Measurements from ENCODE around the gene DOCK8.
A peak's percentile ranks its signal among the peaks of the same experiment; 100 is the strongest.
"Not testable (repeated sequence)": the region's sequence is repeated elsewhere in the genome, so short reads cannot be mapped to it uniquely, and the experiment has no call there.

The DOCK8 gene

GRCh38 chr9:211557-211956 is 3.1 kb upstream of the DOCK8 start:
- H3K27me3 ChIP-seq (ENCODE audit: insufficient read depth, low read length), result no peaks in the 10 kb centered on the region
- no peak overlapping the region for H3K27ac ChIP-seq (ENCODE audit: low read depth, low read length, poor library complexity, severe bottlenecking)
- H3K9me3 ChIP-seq (ENCODE audit: low read length), result no peaks in the 10 kb centered on the region
- H3K36me3 ChIP-seq (ENCODE audit: insufficient read depth, low read length), result no peaks in the 10 kb centered on the region
- no peaks in the 10 kb centered on the region for H3F3A ChIP-seq (ENCODE audit: insufficient read depth, low read length)
- H2AFZ ChIP-seq (ENCODE audit: low read length), result no peak overlapping the region
- H3K4me2 ChIP-seq (ENCODE audit: low read length), result no peak overlapping the region
- no peaks in the 10 kb centered on the region for H3K9me2 ChIP-seq (ENCODE audit: low read depth, low read length)
- TF ChIP-seq EZH2 (IDR thresholded peaks at IDR 0.05; ENCODE audit: borderline replicate concordance, low read length) (no peak), CTCF (IDR thresholded peaks at IDR 0.05; ENCODE audit: low read length) (no peak)
- H3K79me2 ChIP-seq (ENCODE audit: insufficient read depth, low read length), result no peaks in the 10 kb centered on the region
- H3K9ac ChIP-seq (ENCODE audit: low read length), result no peak overlapping the region
- H3K4me1 ChIP-seq (ENCODE audit: insufficient read depth, low read length, severe bottlenecking), result peaks cover 4% of the 10 kb centered on the region
- H4K20me1 ChIP-seq (ENCODE audit: insufficient read depth, low read length), result no peaks in the 10 kb centered on the region
- no peak overlapping the region for H3K4me3 ChIP-seq (ENCODE audit: low read depth, low read length, poor library complexity, severe bottlenecking)

GRCh38 chr9:212297-212696 is 2.4 kb upstream of the DOCK8 start:
- Histone ChIP-seq H3K4me1 (ENCODE audit: insufficient read depth, low read length, severe bottlenecking) (peaks cover 4% of the 10 kb centered on the region), H2AFZ (ENCODE audit: low read length) (no peak overlapping the region), H3K36me3 (ENCODE audit: insufficient read depth, low read length) (no peaks in the 10 kb centered on the region), H3K4me3 (ENCODE audit: low read depth, low read length, poor library complexity, severe bottlenecking) (no peak overlapping the region), H3K9ac (ENCODE audit: low read length) (no peak overlapping the region), H4K20me1 (ENCODE audit: insufficient read depth, low read length) (no peaks in the 10 kb centered on the region), H3K4me2 (ENCODE audit: low read length) (no peak overlapping the region), H3K79me2 (ENCODE audit: insufficient read depth, low read length) (no peaks in the 10 kb centered on the region), H3F3A (ENCODE audit: insufficient read depth, low read length) (no peaks in the 10 kb centered on the region), H3K9me3 (ENCODE audit: low read length) (no peaks in the 10 kb centered on the region), H3K27ac (ENCODE audit: low read depth, low read length, poor library complexity, severe bottlenecking) (no peak overlapping the region), H3K27me3 (ENCODE audit: insufficient read depth, low read length) (no peaks in the 10 kb centered on the region), H3K9me2 (ENCODE audit: low read depth, low read length) (no peaks in the 10 kb centered on the region)
- TF ChIP-seq CTCF (IDR thresholded peaks at IDR 0.05; ENCODE audit: low read length) (no peak), EZH2 (IDR thresholded peaks at IDR 0.05; ENCODE audit: borderline replicate concordance, low read length) (no peak)

DNA sequence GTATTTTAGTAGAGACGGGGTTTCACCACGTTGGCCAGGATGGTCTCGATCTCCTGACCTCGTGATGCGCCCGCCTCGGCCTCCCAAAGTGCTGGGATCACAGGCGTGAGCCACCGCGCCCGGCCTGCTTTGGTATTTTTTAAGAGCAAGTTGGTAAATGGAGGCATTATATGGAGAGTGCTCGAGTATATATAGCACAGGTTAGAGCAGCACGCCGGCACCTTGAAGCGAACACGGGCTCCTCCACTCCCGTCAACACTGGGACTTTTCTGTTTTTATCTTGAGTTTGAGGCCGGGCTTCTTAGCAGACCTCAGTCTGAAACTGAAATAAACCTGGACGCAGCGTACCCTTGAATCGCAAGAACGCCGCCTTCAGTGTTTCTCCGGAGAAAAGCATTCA is 764 bp upstream of the DOCK8 start:
- H3K4me1 ChIP-seq (ENCODE audit: insufficient read depth, low read length, severe bottlenecking); H3K27me3 ChIP-seq (ENCODE audit: insufficient read depth, low read length); H4K20me1 ChIP-seq (ENCODE audit: insufficient read depth, low read length); H3K4me3 ChIP-seq (ENCODE audit: low read depth, low read length, poor library complexity, severe bottlenecking); H3K27ac ChIP-seq (ENCODE audit: low read depth, low read length, poor library complexity, severe bottlenecking); H3K9me3 ChIP-seq (ENCODE audit: low read length); H3K9ac ChIP-seq (ENCODE audit: low read length); H3K36me3 ChIP-seq (ENCODE audit: insufficient read depth, low read length); H2AFZ ChIP-seq (ENCODE audit: low read length); H3F3A ChIP-seq (ENCODE audit: insufficient read depth, low read length); H3K4me2 ChIP-seq (ENCODE audit: low read length); H3K9me2 ChIP-seq (ENCODE audit: low read depth, low read length); H3K79me2 ChIP-seq (ENCODE audit: insufficient read depth, low read length): not testable (repeated sequence)

GRCh38 chr9:214351-214647 is 366 bp upstream of the DOCK8 start:
- no peaks in the 10 kb centered on the region for H4K20me1 ChIP-seq (ENCODE audit: insufficient read depth, low read length)
- H3K9me3 ChIP-seq (ENCODE audit: low read length), result no peaks in the 10 kb centered on the region
- no peaks in the 10 kb centered on the region for H3F3A ChIP-seq (ENCODE audit: insufficient read depth, low read length)
- H3K27ac ChIP-seq (ENCODE audit: low read depth, low read length, poor library complexity, severe bottlenecking), result no peak overlapping the region
- no peaks in the 10 kb centered on the region for H3K27me3 ChIP-seq (ENCODE audit: insufficient read depth, low read length)
- no peaks in the 10 kb centered on the region for H3K36me3 ChIP-seq (ENCODE audit: insufficient read depth, low read length)
- TF ChIP-seq CTCF (IDR thresholded peaks at IDR 0.05; ENCODE audit: low read length), result no peak
- TF ChIP-seq EZH2 (IDR thresholded peaks at IDR 0.05; ENCODE audit: borderline replicate concordance, low read length), result no peak
- H3K9ac ChIP-seq (ENCODE audit: low read length), result peak overlapping the region; percentile 28; the same call in 1 of the 2 replicates
- H3K79me2 ChIP-seq (ENCODE audit: insufficient read depth, low read length), result no peaks in the 10 kb centered on the region
- H3K4me2 ChIP-seq (ENCODE audit: low read length), result peak overlapping the region; percentile 73
- H3K4me3 ChIP-seq (ENCODE audit: low read depth, low read length, poor library complexity, severe bottlenecking), result peak overlapping the region; percentile 56
- H3K4me1 ChIP-seq (ENCODE audit: insufficient read depth, low read length, severe bottlenecking), result peaks cover 4% of the 10 kb centered on the region
- no peaks in the 10 kb centered on the region for H3K9me2 ChIP-seq (ENCODE audit: low read depth, low read length)
- no peak overlapping the region for H2AFZ ChIP-seq (ENCODE audit: low read length)

Measured in OCI-LY1 (cell line).